ENCODE measurements around the gene CAV3.

CAV3 gene

GRCh38 chr3:8734908-8735307 lies 1.3 kb downstream of the CAV3 start:
- in situ Hi-C loops (cut with MboI; ENCODE audit: low sequenced_read_pairs) = no loop called here

DNA sequence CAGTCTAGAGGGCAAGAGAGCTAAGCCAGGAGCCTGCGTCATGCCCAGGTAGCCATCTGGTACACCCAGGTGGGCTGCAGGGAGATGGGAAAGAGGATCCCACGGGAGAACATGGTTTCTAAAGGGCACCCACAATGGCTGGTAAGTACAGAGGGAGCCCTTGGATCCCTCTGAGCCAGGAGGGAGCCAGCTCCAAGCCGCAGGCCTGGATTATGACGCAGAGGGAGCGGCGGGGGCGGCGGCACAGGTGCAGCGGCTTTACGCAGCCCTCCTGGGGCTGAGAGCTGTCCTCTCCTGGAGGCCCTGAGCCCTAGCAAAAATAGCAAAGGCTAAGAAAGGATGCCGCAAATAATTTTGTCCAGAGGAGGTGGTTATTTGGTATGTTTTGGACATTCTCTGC lies 2.8 kb downstream of the CAV3 start:
- in situ Hi-C loops (cut with MboI; ENCODE audit: low sequenced_read_pairs) = no loop called here

GRCh38 chr3:8737301-8737700 lies 3.7 kb downstream of the CAV3 start:
- in situ Hi-C loops (cut with MboI; ENCODE audit: low sequenced_read_pairs) = no loop called here

DNA sequence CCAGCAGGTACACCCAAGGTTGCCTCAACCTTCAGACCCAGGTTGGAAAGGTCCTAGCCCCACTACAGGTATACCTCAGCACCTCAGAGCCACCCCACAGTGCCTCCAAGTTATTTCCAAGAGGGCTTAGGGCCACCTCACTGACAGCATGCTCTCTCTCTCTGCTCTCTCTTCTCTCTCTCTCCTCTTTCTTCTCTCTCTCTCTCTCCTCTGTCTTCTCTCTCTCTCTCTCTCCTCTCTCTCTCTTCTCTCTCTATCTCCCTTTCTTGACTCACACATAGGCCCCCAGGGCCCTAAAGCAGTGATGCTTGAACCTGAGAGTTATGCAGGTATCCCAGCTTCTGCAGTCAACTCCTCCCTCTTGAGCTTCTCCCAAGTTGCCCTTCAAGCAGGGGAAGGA lies 4.2 kb downstream of the CAV3 start:
- in situ Hi-C loops (cut with MboI; ENCODE audit: low sequenced_read_pairs) = no loop called here

DNA sequence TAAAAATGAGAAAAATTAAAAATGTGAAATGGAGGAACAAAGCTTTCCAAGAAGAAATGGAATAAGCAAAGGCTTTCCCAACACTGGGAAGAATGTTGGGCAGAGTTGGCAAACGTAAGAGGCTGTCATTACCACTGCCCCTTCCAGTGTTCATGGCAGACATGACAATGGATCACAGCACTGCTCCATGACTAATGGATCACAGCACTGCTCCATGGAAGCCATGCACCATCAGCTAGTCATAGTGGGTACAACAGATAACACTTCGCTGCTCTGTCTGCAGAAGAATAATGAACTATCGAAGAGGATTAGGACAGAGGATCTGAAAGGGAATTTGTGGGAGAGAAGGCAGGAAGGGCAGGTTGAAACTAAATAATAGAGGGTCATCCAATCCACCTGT lies 5.0 kb downstream of the CAV3 start:
- in situ Hi-C loops (cut with MboI; ENCODE audit: low sequenced_read_pairs) = no loop called here

GRCh38 chr3:8739757-8740504 lies 6.3 kb downstream of the CAV3 start:
- in situ Hi-C loops (cut with MboI; ENCODE audit: low sequenced_read_pairs) = no loop called here

DNA sequence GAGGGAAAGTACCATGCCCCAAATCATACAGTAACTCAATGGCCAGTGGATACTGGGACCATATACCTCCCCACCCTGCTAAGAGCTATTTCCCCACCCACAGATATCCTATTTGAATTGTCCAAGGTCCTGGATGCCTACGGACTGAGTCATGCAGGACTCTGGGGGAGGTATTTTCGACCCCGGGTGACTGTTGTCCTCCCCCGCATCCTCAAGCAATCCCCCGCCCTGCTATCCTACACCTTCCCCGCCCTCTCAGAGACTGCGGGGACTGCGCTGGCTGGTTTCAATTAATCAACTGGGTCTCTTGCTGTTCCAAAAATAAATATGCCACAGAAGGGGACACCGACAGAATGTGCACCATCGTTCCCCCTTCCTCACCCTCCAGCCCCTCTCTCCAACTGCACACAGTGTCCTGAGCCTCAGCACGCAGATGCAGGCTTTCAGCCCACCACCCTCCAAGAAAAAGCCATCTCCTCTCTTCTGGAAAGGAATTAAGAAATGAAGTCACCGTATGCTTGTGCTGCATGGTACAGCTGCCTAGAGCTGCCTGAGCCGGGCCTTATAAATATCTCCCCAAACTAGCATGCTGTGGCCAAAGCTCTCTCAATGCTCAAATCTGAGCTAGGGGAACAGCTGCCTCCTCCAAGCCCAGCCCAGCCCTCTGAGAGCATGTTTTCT lies 8.1 kb downstream of the CAV3 start:
- in situ Hi-C loops (cut with MboI; ENCODE audit: low sequenced_read_pairs) = no loop called here

DNA sequence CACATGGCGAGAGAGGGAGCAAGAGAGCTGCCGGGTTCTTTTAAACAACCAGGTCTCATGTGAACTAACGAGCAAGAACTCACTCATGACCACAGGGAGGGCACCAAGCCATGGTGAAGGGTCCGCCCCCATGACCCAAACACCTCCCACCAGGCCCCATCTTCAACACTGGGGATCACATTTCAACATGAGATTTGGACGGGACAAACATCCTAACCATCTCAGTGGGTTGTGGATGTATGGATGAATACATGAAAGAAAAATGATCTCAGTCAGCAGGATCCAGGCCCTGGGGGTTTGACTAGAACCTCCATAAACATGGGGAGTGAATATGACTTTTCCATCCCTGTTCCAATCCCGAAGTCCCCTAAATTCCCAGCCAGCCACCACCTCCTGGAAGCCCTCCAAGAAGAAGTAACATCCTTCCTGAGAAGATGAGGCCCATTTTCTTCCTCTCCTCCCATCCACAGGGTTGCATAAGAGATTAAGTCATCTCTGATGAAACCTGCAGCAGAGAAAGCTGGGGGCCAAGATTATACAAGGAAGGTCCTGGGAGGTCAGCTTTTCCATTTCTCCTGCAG lies 9.5 kb downstream of the CAV3 start:
- in situ Hi-C loops (cut with MboI; ENCODE audit: low sequenced_read_pairs) = no loop called here

GRCh38 chr3:8743911-8744310 lies 10.3 kb downstream of the CAV3 start:
- in situ Hi-C loops (cut with MboI; ENCODE audit: low sequenced_read_pairs) = no loop called here

DNA sequence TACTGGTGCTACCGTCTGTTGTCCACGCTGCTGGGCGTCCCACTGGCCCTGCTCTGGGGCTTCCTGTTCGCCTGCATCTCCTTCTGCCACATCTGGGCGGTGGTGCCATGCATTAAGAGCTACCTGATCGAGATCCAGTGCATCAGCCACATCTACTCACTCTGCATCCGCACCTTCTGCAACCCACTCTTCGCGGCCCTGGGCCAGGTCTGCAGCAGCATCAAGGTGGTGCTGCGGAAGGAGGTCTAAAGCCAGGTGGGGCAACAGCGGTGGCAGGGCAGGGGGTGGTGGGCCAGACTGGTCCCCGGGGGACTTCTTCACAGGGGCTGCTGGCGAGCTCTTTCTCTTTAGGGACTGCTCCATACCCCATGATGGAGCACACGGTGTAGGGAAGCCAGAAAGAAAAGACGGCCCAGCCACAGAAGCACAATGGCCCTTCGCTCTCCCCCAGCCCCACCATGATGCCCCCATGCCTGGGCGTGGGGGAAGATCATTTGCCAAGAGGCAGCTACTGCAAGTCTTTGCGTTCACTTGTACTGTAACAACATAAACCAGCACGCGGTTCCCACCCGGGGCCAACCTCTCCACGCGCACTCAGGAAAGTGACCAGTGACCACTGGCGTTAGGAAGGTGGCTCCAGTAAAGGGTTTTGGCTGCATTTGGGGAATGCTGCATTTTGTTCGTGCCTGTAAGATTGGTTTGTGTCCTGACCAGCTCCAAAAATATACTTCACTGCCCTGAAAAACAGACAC lies 12.2 kb downstream of the CAV3 start:
- in situ Hi-C loops (cut with MboI; ENCODE audit: low sequenced_read_pairs) = no loop called here

DNA sequence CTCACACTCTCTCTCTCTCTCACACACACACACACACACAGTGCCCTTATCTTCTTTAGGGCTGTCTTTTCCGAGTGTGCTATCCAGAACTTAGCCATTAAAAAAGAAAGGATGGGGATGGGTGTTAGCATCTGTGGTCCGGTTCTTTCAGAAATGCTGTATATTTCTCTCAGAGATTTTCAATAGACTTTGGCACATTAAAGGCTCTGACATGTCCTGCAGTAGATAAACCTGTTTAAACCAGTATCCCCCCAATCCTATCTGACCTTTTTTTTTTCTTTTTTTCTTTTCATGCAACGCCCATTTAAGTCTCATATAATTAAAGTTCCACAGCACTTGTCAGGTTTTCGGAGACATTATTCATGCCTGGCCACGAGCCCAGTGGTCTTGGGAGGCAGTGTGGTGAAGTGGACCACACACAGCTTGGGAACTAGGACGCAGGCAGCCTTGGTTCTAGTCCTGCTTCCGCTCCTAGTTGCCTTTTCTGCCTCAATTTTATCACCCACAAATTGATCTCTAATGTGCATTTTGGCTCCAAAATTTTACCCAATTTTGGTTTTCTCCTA lies 13.3 kb downstream of the CAV3 start:
- in situ Hi-C loops (cut with MboI; ENCODE audit: low sequenced_read_pairs) = no loop called here

DNA sequence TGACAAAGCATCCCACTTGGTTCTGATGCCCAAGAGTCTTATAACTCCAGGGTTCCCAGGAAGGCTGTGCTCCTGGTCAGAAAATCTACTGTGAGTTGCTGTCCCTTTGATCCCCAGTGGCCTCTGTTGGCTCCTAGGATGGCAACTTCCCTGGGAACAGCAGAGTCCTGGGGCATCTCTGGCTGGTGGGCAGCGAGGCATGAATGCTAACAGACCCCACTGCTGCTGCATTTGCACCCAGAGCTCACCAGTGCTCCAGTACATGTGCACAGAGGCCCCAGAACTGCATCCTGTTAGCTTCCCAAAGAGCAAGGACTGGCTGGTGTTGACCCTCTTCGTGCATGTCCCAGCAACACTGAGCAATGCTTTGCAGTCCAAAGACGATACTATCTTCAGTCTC lies 15.7 kb downstream of the CAV3 start:
- in situ Hi-C loops (cut with MboI; ENCODE audit: low sequenced_read_pairs) = no loop called here

GRCh38 chr3:8752832-8753231 lies 19.2 kb downstream of the CAV3 start:
- in situ Hi-C loops (cut with MboI; ENCODE audit: low sequenced_read_pairs) = no loop called here

DNA sequence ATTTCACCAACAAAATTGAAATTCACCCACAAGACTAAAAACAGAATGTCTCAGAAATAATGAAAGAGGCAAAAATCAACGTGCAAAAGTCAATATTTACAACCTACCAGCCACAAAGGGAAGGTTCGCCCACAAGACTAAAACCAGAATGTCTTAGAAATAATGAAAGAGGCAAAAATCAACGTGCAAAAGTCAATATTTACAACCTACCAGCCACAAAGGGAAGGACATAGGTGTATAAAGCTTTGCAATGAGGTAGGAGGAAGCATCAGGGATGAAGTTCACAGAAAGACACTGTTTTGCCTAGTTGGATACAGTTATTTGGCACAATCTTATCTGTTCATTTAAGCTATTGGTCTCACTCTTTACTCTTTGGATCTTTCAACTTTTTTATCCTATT lies 21.5 kb downstream of the CAV3 start:
- in situ Hi-C loops (cut with MboI; ENCODE audit: low sequenced_read_pairs) = no loop called here

DNA sequence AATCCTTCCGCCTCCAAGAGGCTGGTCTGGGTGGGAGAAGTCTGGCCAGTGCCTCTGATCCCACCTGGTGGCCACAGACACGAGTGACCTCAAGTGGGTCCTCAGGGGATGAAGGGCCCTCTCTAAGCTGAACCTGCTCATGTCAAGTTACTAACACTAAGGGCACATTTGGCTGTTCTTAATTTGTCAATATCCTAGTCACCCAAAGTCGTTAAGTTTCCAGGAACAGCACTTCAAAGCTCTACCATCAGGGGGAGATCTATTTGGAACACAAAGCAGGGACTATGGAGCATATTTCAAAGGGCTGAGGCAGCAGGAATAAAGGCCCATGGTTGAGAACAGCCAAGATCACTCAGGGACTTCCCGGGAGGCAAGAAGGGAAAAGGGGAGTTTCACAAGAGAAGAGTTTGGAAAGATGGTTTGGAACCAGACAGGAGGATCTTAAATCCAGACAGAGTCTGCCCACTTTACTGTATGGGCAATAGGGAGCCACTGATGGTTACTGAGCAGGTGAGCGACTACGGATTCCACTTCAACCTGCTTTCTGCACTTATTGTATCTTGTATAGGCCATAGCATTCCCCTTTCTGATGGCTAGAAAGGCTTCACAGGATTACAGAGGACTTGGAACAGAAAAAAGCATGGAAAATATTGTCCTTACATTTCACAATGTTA lies 22.1 kb downstream of the CAV3 start:
- in situ Hi-C loops (cut with MboI; ENCODE audit: low sequenced_read_pairs) = no loop called here

GRCh38 chr3:8756671-8757070 lies 23.1 kb downstream of the CAV3 start:
- in situ Hi-C loops (cut with MboI; ENCODE audit: low sequenced_read_pairs) = no loop called here

- in situ Hi-C loops (cut with MboI; ENCODE audit: low sequenced_read_pairs) = no loop called here
Measured at GRCh38 chr3:8757551-8758518, 24.2 kb downstream of the CAV3 start.

GRCh38 chr3:8759038-8759707 lies 25.6 kb downstream of the CAV3 start:
- in situ Hi-C loops (cut with MboI; ENCODE audit: low sequenced_read_pairs) = no loop called here

GRCh38 chr3:8760091-8760490 lies 26.5 kb downstream of the CAV3 start:
- in situ Hi-C loops (cut with MboI; ENCODE audit: low sequenced_read_pairs) = no loop called here

All from HL-60/S4 (cell line).